Measurements from ENCODE around the gene LRRC63.
"Not testable (repeated sequence)": the region's sequence is repeated elsewhere in the genome, so short reads cannot be mapped to it uniquely, and the experiment has no call there.

LRRC63 gene

GRCh38 chr13:46211483-46212351 is at the start of gene LRRC63:
LRRC63 (plus strand) TSS chr13:46211928; CDS start chr13:46213035, 1,107 bp downstream.
- DNase-seq (ENCODE audit: low read depth in 2 of 2): peak; percentile 61 to 77

- not testable (repeated sequence) for DNase-seq (ENCODE audit: low read depth in 2 of 2)
Measured at GRCh38 chr13:46162741-46163140, 49.0 kb upstream of the LRRC63 start.

DNA sequence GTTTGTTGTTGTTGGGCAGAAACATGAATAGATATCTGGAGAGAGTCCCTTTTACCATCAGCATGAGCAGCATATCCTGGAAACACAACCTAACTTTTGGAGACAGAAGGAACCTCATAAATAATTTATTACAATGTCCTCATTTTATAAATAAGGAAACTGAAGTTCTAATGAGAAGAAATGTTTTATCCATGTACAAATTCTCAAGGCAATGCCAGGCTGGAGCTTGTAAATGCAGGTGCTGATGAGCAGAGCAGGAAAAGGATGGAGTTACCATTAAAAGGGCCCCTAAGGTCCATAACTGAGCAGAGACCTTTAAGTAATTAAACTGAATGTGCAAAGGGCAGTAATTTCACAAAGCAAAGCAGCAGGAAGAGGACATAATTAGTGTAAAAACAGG is 47.1 kb upstream of the LRRC63 start:
- DNase-seq (ENCODE audit: low read depth in 2 of 2): no peak

DNA sequence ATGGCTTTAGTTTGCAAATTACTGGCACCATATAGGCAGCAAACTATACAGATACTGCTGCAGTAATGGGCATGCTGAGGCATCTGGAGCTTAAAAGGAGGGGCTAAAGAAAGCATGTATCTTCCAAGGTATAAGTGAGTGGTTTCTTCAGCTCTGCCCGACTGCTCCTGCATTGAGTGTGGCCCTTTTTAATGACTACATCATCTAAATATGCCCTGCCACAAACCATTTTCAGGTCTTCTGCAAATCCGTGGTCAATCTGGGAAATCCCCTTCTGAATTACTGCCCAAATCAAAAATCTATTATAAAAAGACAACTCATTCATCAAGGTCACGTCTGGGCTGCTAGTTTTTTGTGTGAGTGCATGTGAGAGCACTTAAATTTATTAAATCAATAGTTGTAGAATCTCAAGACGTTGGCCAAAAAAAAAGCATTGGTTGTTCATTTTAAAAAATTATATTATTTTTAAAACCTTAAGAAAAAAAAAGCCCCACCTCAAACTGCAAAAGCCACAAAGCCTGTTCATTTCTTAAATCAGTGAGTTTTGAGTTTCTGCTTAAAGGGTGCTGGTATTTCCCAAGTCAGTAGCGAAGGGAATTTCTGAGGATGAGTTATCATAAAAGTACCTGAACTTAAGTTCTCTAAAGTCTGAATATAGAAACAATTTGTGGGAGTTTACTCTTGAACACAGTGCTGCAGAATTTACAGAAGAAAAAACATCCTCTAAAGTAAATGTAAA is 46.1 kb upstream of the LRRC63 start:
- DNase-seq (ENCODE audit: low read depth in 2 of 2): no peak

DNA sequence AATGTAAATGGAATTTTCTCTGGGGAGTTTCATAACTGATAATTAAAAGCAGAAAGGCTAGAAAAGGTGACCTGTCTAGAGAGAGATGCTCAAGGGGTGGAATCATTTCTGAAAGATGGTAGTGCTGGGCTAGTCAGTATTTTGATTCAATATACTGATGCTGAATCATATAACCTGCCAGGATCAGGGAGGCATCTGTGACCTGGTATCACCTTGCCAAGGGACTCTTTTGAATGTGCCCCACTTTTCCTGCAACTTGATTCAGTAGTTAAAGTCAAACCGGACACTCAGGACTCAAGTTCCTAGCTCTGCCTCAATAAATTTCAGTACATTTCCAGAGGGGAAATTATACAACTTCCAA is 45.5 kb upstream of the LRRC63 start:
- no peak for DNase-seq (ENCODE audit: low read depth in 2 of 2)

DNA sequence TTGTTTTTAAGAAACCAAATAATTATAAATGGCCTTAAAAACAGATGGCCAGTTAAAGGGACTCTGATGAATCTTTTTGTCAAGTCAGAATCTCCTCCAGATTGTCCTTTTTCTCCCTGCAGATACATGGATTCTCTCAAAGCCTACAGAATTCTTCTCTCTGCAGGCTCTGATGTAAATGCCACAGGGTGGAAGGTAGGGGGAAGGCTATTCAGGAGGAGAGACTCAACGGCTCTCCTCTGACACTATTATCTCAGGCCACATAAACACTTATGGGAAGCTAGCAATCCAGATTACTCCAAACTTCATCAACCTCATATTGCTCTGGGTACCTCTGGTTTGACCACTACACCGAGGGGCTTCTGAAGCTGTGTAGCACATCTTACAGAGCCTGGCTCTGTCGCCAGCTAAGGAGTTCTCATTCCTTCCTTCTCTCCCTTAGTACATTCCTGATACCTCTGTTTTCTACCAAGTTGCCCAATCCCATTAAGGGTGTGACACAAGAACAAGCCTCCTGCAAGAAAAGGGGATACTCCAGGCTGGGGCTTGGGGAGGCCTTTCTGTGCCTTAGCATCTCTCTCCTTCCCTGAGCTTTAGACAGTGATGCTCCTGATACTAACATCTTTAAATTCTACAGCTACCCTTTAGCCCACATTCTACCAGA is 44.6 kb upstream of the LRRC63 start:
- DNase-seq (ENCODE audit: low read depth in 2 of 2): no peak

DNA sequence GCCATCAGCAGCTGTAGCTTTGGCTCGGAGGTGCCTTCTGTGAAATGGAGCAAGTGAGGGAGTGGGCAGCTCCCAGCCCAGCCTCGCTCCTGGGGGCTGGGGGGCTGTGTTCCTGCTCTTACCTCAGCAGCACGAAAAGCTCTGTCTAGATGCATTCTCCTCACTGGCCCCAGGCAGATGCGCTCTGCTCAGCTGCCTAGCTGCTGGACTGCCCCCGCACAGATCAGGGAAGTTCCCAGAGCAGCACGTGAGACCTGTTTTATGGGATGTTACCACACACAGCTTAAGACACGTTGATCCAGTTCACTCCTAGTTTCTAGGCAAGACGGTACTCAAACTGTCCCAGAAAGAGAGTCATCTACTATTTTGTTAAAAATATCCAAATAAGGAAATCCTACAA is 43.4 kb upstream of the LRRC63 start:
- DNase-seq (ENCODE audit: low read depth in 2 of 2): no peak

DNA sequence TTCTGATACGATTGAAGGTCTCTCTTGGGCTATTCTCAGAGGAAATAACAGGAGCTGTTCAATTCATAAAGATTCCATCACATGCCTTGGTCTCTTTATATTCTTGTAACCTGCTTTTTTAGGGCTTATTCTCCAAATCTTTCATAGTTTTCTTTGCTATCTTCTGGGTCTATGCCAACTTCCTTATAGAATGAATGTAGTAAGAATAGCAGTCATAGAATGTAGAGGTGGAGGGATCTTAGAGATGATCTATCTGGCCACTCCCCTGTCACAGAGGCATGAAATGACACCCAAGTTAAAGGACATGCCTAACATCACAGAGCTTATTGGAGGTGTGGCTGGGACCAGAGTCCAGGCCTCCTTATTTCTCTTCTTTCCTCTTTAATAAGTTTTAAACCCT is 42.9 kb upstream of the LRRC63 start:
- DNase-seq (ENCODE audit: low read depth in 2 of 2): no peak

DNA sequence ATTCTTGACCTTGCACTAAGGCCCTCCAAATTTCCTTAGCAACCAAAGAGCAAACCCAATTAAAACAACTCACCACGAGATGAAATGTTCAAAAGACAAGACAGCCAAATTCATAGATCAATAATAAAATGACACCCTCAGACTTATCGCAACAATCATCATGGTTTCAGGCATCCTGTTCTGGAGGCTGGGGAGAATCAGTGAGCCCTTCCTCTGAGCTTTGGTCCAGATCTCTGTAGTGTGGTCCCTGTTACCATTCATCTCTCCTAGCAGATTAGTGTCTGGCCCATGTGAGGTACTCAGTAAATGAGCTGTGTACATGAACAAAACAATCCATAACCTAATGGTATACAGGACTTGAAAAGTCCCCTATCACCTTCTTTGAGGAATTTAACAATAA is 42.0 kb upstream of the LRRC63 start:
- DNase-seq (ENCODE audit: low read depth in 2 of 2): no peak

GRCh38 chr13:46170268-46170667 is 41.5 kb upstream of the LRRC63 start:
- DNase-seq (ENCODE audit: low read depth in 2 of 2): no peak

DNA sequence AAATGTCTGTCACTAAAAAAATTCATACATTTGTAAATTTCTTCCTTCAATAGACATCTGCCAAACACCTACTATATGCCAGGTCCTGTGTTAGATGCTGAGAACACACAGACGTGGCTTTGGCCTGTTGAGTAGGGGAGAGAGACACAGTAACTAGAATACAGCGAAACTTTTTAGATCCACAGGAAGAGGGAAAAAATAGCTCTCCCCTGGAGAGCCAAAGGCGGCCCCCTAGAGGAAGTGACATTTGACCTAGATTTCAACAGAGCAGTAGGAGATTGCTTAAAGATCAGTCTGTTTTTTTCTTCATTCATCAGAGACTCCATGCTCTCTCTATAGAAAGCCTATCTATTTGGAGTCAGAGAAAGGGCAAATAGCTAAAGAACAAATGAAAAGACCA is 41.0 kb upstream of the LRRC63 start:
- no peak for DNase-seq (ENCODE audit: low read depth in 2 of 2)

GRCh38 chr13:46171217-46171616 is 40.5 kb upstream of the LRRC63 start:
- DNase-seq (ENCODE audit: low read depth in 2 of 2): no peak

- DNase-seq (ENCODE audit: low read depth in 2 of 2): no peak
Measured at GRCh38 chr13:46171739-46172138, 40.0 kb upstream of the LRRC63 start.

GRCh38 chr13:46172531-46172991 is 39.2 kb upstream of the LRRC63 start:
- DNase-seq (ENCODE audit: low read depth in 2 of 2): no peak

GRCh38 chr13:46173656-46174055 is 38.1 kb upstream of the LRRC63 start:
- DNase-seq (ENCODE audit: low read depth in 2 of 2): no peak

- no peak for DNase-seq (ENCODE audit: low read depth in 2 of 2)
Measured at GRCh38 chr13:46176756-46177155, 35.0 kb upstream of the LRRC63 start.

DNA sequence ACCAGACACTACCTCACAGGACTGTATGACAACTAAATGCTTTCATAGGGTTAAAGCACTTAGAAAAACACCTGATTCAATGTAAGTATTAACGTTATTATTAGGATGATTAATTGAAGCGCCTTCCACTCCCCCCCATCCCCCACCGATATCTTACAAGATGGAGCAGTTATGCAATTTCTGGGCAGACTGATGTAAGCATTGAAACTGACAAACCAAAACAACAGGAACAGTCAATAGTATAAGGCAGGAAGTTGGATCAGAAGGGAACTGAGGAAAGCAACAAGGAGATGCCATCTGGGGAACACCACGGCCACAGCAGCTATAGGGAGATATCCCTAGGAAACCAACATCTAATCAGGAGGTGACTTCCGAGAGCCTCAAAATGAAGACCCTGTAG is 33.6 kb upstream of the LRRC63 start:
- no peak for DNase-seq (ENCODE audit: low read depth in 2 of 2)

DNA sequence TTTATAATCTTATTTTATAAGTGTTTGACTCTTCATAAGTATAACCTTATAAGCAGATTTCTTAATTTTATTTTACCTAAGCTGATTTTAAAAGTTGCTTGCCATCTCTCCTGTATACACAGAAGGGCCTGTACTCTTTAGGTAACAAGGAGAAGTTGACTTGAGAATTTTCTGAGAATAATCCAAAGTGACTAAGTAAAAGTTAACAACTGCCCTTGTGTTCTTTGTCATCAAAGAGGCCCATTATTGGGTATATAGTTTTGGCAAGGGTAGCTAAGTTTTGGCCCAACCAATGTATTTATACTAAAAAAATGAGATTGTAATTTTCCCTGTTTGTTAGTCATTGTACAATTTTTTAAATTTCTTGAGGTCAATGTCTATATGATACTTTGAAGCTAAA is 32.9 kb upstream of the LRRC63 start:
- DNase-seq (ENCODE audit: low read depth in 2 of 2): no peak

- peak; percentile 51 to 71 for DNase-seq (ENCODE audit: low read depth in 2 of 2)
Measured at GRCh38 chr13:46179491-46179908, 32.2 kb upstream of the LRRC63 start.

DNA sequence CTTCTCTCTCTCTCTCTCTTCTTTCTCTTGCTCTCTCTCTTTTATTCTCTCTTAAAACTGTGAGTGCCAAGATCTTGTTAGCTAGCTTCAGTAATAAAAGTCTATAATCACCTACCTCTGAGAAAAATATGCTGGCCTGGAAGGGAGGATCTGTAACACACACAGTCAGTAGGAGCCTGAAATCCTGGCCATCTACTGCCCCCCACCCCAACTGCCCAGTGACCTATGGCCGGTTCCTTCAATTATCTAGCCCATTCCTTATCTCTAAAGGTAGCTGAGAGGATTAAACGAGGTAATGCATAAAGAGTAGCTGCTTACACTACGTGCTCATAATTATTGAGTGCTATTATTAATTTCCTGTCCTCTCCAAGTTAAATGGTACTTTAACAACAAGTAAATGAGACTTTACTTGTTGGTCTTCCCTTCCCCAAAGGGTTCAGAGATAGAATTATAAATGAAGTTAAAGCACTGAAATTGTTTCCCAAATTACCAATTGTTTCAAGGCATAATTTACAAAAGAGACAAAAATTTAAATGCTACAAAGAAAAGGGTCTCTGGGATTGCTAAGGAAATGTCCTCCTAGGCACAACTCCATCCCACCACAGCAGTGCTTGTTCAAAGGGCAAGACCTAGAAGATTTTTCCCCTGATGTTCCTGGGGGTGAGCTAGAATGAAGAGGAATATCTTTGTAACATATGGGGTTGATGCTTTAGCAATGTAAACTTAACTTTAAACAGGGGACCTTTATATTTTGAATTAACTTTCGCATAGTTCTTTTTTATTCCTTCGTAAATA is 31.6 kb upstream of the LRRC63 start:
- no peak for DNase-seq (ENCODE audit: low read depth in 2 of 2)

- DNase-seq (ENCODE audit: low read depth in 2 of 2): no peak
Measured at GRCh38 chr13:46181377-46181839, 30.3 kb upstream of the LRRC63 start.

Measured in stimulated activated CD8-positive, alpha-beta memory T cell treated with anti-CD3 and anti-CD28 coated beads, Interleukin-2, amount 100 ng/mL, for 1 hour (primary cell).